ENCODE measurements around the gene AP4S1. TPM values are rescaled to one million over a fixed set of nuclear protein-coding genes. Genes with fewer than 3 reads are reported as not detected.

AP4S1 gene
- total RNA-seq, 1 donor = 7.9 TPM

DNA sequence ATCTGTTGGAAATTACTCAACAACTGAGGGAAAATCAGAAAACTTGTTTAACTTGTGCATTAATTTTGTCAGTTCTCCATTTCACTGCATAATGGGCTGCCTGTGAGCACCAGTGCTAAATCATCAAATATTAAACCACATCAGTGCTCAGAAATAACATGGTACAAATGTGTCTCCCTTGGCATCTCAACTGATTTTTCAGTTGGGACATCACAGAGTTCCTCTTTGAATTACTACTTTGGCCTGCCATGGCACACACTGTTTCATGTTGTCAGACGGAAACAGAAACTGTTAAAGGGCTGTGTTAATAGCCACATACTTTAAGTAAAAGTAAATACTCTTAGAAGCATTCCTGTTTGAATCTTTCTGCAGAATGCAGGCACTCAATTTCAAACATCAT, 42.8 kb downstream of the AP4S1 start:
- no peak overlapping the region for H3K4me3 ChIP-seq (ENCODE audit: low read depth, low read length)
- no peak for DNase-seq (ENCODE audit: low read depth)
- TF ChIP-seq, protein P1, sequence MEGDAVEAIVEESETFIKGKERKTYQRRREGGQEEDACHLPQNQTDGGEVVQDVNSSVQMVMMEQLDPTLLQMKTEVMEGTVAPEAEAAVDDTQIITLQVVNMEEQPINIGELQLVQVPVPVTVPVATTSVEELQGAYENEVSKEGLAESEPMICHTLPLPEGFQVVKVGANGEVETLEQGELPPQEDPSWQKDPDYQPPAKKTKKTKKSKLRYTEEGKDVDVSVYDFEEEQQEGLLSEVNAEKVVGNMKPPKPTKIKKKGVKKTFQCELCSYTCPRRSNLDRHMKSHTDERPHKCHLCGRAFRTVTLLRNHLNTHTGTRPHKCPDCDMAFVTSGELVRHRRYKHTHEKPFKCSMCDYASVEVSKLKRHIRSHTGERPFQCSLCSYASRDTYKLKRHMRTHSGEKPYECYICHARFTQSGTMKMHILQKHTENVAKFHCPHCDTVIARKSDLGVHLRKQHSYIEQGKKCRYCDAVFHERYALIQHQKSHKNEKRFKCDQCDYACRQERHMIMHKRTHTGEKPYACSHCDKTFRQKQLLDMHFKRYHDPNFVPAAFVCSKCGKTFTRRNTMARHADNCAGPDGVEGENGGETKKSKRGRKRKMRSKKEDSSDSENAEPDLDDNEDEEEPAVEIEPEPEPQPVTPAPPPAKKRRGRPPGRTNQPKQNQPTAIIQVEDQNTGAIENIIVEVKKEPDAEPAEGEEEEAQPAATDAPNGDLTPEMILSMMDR (IDR thresholded peaks at IDR 0.05; ENCODE audit: insufficient read depth, low read length) = no peak

DNA sequence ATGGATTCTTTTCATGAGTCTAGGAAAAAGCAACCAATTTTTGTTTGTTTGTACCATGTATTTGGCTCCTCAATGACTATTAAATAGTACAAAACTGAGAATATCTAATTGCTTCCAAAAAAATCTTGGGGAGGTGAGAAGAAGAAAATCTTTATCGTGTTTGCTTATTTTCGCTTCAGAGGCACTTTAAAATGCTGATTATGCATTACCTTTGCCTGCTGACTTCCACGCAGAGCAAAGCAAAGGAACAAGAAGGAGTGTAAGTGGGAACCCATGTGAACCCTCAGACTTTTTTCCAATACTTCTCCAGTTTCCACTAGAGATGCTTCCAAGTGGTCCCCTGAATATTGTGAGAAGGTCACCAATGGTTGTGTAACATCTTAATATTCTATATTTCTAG, 43.9 kb downstream of the AP4S1 start:
- DNase-seq (ENCODE audit: low read depth) = no peak
- no peak overlapping the region for H3K4me3 ChIP-seq (ENCODE audit: low read depth, low read length)
- TF ChIP-seq, protein P1 (IDR thresholded peaks at IDR 0.05; ENCODE audit: insufficient read depth, low read length) = no peak

DNA sequence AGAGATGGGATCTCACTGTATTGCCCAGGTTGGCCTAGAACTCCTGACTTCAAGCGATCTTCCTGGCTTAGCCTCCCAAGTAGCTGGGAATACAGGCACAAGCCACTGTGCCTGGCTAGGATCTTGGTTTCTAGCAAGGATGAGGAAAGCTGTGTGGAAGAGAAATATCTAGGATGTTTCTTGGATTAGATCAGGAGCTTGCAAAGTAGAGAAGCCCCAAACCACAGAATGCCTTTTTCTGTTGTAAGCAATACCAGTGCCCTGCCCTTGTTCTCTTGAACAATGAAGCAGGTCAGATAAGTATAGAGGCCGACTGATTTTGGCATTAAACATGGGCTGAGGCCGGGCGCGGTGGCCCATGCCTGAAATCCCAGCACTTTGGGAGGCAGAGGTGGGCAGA, 45.0 kb downstream of the AP4S1 start:
- DNase-seq (ENCODE audit: low read depth) = peak; percentile 97
- H3K4me3 ChIP-seq (ENCODE audit: low read depth, low read length) = no peak overlapping the region
- TF ChIP-seq, protein P1 (IDR thresholded peaks at IDR 0.05; ENCODE audit: insufficient read depth, low read length) = no peak

DNA sequence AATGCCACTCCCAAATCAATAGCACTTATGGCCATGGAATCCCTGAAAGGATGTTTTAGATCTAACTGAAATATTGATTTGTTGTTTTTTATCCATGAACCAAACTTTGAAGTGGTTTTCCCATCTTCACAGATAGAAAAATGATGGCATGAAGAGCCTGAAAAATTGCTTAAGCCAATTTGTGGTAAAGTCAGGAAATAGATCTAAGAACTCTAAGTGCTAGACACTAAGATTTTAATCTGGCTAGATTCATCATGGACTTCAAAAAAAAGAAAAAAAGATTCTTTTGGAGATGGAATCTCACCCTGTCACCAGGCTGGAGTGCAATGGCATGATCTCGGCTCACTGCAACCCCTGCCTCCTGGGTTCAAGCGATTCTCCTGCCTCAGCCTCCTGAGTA, 45.7 kb downstream of the AP4S1 start:
- TF ChIP-seq, protein P1 (IDR thresholded peaks at IDR 0.05; ENCODE audit: insufficient read depth, low read length) = no peak
- no peak overlapping the region for H3K4me3 ChIP-seq (ENCODE audit: low read depth, low read length)
- no peak for DNase-seq (ENCODE audit: low read depth)

DNA sequence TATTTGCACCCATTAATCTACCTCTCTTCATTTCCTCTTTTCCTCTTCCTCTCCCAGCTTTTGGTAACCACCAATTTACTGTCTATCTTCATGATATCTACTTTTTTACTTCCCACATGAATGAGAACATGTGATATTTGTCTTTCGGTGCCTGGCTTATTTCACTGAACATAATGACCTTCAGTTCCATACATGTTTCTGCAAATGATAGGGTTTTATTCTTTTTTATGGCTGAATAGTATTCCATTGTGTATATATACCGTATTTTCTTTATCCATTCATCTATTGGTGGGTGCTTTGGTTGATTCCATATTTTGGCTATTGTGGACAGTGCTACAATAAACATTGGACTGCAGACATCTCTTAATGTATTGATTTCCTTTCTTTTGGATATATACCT, 49.7 kb downstream of the AP4S1 start:
- no peak for DNase-seq (ENCODE audit: low read depth)
- TF ChIP-seq, protein P1 (IDR thresholded peaks at IDR 0.05; ENCODE audit: insufficient read depth, low read length) = no peak
- no peak overlapping the region for H3K4me3 ChIP-seq (ENCODE audit: low read depth, low read length)

DNA sequence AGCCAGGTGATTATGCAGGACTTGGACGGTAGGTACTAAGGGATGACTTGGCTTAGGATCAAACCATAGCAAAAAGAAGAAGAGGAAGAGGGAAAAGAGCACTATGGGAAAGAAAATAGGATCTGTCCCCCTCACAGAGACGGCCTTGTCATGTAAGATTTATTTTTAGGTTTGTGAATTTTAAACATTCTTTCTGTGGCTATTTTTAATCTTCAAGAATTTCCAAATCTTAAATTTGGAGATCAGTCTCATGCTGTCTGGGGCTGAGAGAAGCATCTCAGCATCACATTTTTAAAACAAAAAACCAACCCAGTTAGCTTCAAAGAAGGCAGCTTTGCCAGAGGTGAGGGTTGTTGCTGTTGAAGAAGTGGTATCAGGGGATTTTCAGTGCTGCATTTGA, 53.3 kb downstream of the AP4S1 start:
- TF ChIP-seq, protein P1 (IDR thresholded peaks at IDR 0.05; ENCODE audit: insufficient read depth, low read length) = no peak
- DNase-seq (ENCODE audit: low read depth) = no peak
- no peak overlapping the region for H3K4me3 ChIP-seq (ENCODE audit: low read depth, low read length)

DNA sequence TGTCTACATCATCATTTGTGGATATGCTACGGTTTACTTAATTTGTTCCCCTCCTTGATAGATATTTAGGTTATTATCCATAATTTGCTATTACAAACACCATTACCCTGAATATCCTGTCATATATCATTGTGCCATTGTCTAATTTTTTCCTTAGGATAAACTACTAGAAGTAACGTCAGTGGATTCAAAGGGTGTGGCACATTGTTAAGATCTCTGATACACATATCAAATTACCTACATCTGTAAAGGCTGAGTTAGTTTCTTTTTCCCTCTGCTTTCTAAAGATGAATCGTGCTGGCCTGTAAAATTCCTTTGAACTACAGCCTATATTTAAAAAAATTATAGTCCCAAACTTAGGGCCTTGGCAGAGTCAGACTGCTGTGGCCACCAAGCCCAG, 54.6 kb downstream of the AP4S1 start:
- no peak overlapping the region for H3K4me3 ChIP-seq (ENCODE audit: low read depth, low read length)
- TF ChIP-seq, protein P1 (IDR thresholded peaks at IDR 0.05; ENCODE audit: insufficient read depth, low read length) = no peak
- DNase-seq (ENCODE audit: low read depth) = peak; percentile 63

Data from fibroblast of the aortic adventitia (primary cell).